HepG2 (cell line): ENCODE results near the gene GBE1. TPM values are rescaled to one million over a fixed set of nuclear protein-coding genes. Genes with fewer than 3 reads are reported as not detected.

ENCODE experiments used
- ATAC-seq: fragments of 200-7000 bp; cut with Tn5 transposase; 3 replicates; pipeline ENCODE4 v1.9.1; 2020; ENCODE audit warnings: mild to moderate bottlenecking, moderate library complexity
- BruUV-seq: library from RNA; stranded (reverse); fragments of 400-500 nt; replicated peaks from 2 replicates; lab custom pipeline; 2021; lab: Mats Ljungman, UMichigan
- CTCF ChIA-PET: fragments of 300-600 bp; formaldehyde crosslinking; extraction: SDS; loops from one replicate; lab custom pipeline; 2021; ENCODE audit warnings: low total read pairs, inconsistent platforms, low intra/inter-chr PET ratio; lab: Yijun Ruan, JAX
- POLR2A ChIA-PET: fragments of 350-600 bp; sonication (Branson Sonifier 250); formaldehyde crosslinking; loops from one replicate; lab custom pipeline; 2020; ENCODE audit warnings: antibody characterized with exemption, inconsistent platforms; lab: Yijun Ruan, JAX
- DNase-seq: peaks from one replicate; pipeline ENCODE4 v3.0.0-alpha.2; 2015; ENCODE audit warnings: low spot score
- FAIRE-seq: peaks from 3 replicates; lab custom pipeline; 2011; peaks lifted over from hg19 to GRCh38; lab: Jason Lieb, UNC
- H2AFZ ChIP-seq: one replicate; pipeline ENCODE4 v1.6.1; 2011; ENCODE audit warnings: low read length, inconsistent platforms
- H3K27ac ChIP-seq: fragments of 300-600 bp; 3 replicates; pipeline ENCODE4 v1.8.0; 2011; ENCODE audit warnings: mixed run types, mild to moderate bottlenecking, mixed read lengths, low read length, inconsistent platforms; ENCODE audit not compliant: insufficient read depth; ENCODE audit errors: extremely low read length
- H3K27me3 ChIP-seq, 2 experiments: fragments of 200-600 bp in 1 of 2; 2 replicates in 1 of 2; 3 replicates in 1 of 2; pipeline versions ENCODE4 v1.6.0 to v1.8.0; 2011; ENCODE audit warnings: low read length in 2 of 2, mild to moderate bottlenecking in 2 of 2, moderate library complexity in 2 of 2, inconsistent platforms in 1 of 2; ENCODE audit not compliant: insufficient read depth in 2 of 2, control insufficient read depth in 1 of 2
- H3K36me3 ChIP-seq, 2 experiments: fragments of 200-600 bp in 1 of 2; replicated peaks in 1 of 2; 2 replicates in 1 of 2; 3 replicates in 1 of 2; pipeline versions ENCODE4 v1.5.1 to v1.8.0; 2011; ENCODE audit warnings: low read length in 2 of 2, inconsistent platforms in 1 of 2; ENCODE audit not compliant: insufficient read depth in 2 of 2, control insufficient read depth in 1 of 2
- H3K4me1 ChIP-seq: 2 replicates; pipeline ENCODE4 v1.5.1; 2012; ENCODE audit warnings: low read length, inconsistent platforms; ENCODE audit not compliant: insufficient read depth
- H3K4me2 ChIP-seq: 2 replicates; pipeline ENCODE4 v1.6.0; 2011; ENCODE audit warnings: low read depth, low read length, inconsistent platforms
- H3K4me3 ChIP-seq, 3 experiments: fragments of 200-600 bp in 1 of 3; sonication (generic), shearing (Covaris generic) in 1 of 3; replicated peaks in 1 of 3; 2 replicates each; pipeline ENCODE4 v1.5.1; 2011 to 2016; ENCODE audit warnings: low read length in 3 of 3, inconsistent platforms in 2 of 3, low read depth in 2 of 3, mild to moderate bottlenecking in 2 of 3, control low read depth in 1 of 3, mixed read lengths in 1 of 3; ENCODE audit not compliant: insufficient read depth in 1 of 3
- H3K79me2 ChIP-seq: one replicate; pipeline ENCODE4 v1.6.1; 2011; ENCODE audit warnings: low read length, inconsistent platforms; ENCODE audit not compliant: insufficient read depth
- H3K9ac ChIP-seq: 2 replicates; pipeline ENCODE4 v1.6.0; 2011; ENCODE audit warnings: mild to moderate bottlenecking, low read depth, low read length, inconsistent platforms; ENCODE audit not compliant: insufficient read depth
- H3K9me3 ChIP-seq: 2 replicates; pipeline ENCODE4 v1.5.1; 2012; ENCODE audit warnings: mild to moderate bottlenecking, low read length
- H4K20me1 ChIP-seq: 2 replicates; pipeline ENCODE4 v1.6.0; 2011; ENCODE audit warnings: inconsistent platforms, mild to moderate bottlenecking, low read length, moderate library complexity; ENCODE audit not compliant: insufficient read depth
- HMGXB3 ChIP-seq: sonication (generic); formaldehyde crosslinking; IDR thresholded peaks from 2 replicates; pipeline ENCODE4 v1.4.0; 2020; ENCODE audit warnings: missing genetic modification reagents, borderline replicate concordance
- ZMYM4 ChIP-seq: sonication (generic); formaldehyde crosslinking; IDR thresholded peaks from 2 replicates; pipeline ENCODE4 v1.8.1; 2023; ENCODE audit warnings: mild to moderate bottlenecking, missing genetic modification reagents
- ZNF207 ChIP-seq: fragments of 450-650 bp; IDR thresholded peaks from 2 replicates; pipeline ENCODE4 v1.6.1; 2016; ENCODE audit warnings: antibody characterized with exemption, borderline replicate concordance
- ZNF282 ChIP-seq: fragments of 450-650 bp; IDR thresholded peaks from 2 replicates; pipeline ENCODE4 v1.6.1; 2018; ENCODE audit not compliant: partially characterized antibody
- ZNF30 ChIP-seq: sonication (generic); formaldehyde crosslinking; IDR thresholded peaks from 2 replicates; pipeline ENCODE4 v1.5.0; 2020; ENCODE audit warnings: mild to moderate bottlenecking, missing genetic modification reagents
- ZNF740 ChIP-seq: sonication (generic); formaldehyde crosslinking; IDR thresholded peaks from 2 replicates; pipeline ENCODE4 v1.4.0; 2020; ENCODE audit warnings: missing genetic modification reagents
- ZNF747 ChIP-seq: sonication (generic); formaldehyde crosslinking; IDR thresholded peaks from 2 replicates; pipeline ENCODE4 v1.8.1; 2023; ENCODE audit warnings: missing genetic modification reagents, mild to moderate bottlenecking, borderline replicate concordance
- ZNF768 ChIP-seq: sonication (generic); formaldehyde crosslinking; IDR thresholded peaks from 2 replicates; pipeline ENCODE4 v1.4.0; 2020; ENCODE audit warnings: missing genetic modification reagents
- WGBS: methylation state at CpG from one replicate; pipeline ENCODE4 v1.1.6; 2017; ENCODE audit warnings: low lambda C conversion rate; 5-methylcytosine and 5-hydroxymethylcytosine counted together
- in situ Hi-C: cut with HindIII; loops from 2 replicates; pipeline ENCODE4 v1.10.0; 2017; ENCODE audit warnings: low pct_unique_long_range_greater_than_20kb; ENCODE audit not compliant: extremely low pct_ligation_motif_present
- intact Hi-C: fragments of 100-400 bp; cut with micrococcal nuclease; formaldehyde crosslinking; loops from one replicate; pipeline ENCODE4 v1.10.0; 2022; ENCODE audit not compliant: unreplicated experiment
- polyA plus RNA-seq, 8 experiments: library from polyadenylated mRNA; depleted of rRNA in 3 of 8; stranded (reverse) in 7 of 8; unstranded in 1 of 8; fragments of >200 nt; fragmentation: Illumina TruSeq in 4 of 8; extraction: Trizol in 4 of 8; gene quantifications; 2 replicates each; pipeline versions ENCODE4 v1.2.1 to v1.2.3, GENCODE V29; 2011 to 2016; ENCODE audit warnings: low read depth in 4 of 8, missing spikeins in 1 of 8, mixed read lengths in 1 of 8; ENCODE audit not compliant: insufficient read depth in 1 of 8
- total RNA-seq, 5 experiments: library from RNA; depleted of rRNA; stranded (reverse); fragments of >200 nt; fragmentation: Illumina TruSeq; extraction: Trizol; gene quantifications; 2 replicates each; pipeline ENCODE4 v1.2.3, GENCODE V29; 2016; ENCODE audit warnings: low read depth in 1 of 5

GBE1 gene
- total and polyA plus RNA-seq, 2 of the 13 experiments (the other 11 are each of a cell fraction or from before 2014, with no cell fraction given) = 22.9 to 36.1 TPM

- TF ChIP-seq HMGXB3 (CRISPR knock-in tag) (no peak), ZMYM4 (no peak)
These were observed 18.9 kb downstream of the GBE1 start (continued) for GRCh38 chr3:81742581-81742980.

GRCh38 chr3:81741216-81741615, 20.2 kb downstream of the GBE1 start:
- no peak for TF ChIP-seq ZNF30 (CRISPR knock-in tag)
- no peak for TF ChIP-seq ZNF747 (CRISPR knock-in tag)
- TF ChIP-seq ZNF768 (CRISPR knock-in tag) = no peak
- no peak for TF ChIP-seq ZNF207
- TF ChIP-seq ZNF282 = no peak
- TF ChIP-seq ZNF740 (CRISPR knock-in tag) = no peak
- in situ Hi-C loops = no loop called here
- Histone ChIP-seq H3K27me3 (no peaks in the 10 kb centered on the region), H4K20me1 (0 out of 2 replicates have a peak, but pooled peaks cover 4% of the 10 kb centered on the region), H3K9ac (no peak overlapping the region), H3K79me2 (peaks cover 24% of the 10 kb centered on the region), H3K4me1 (peaks cover 16% of the 10 kb centered on the region), H3K4me3 (no peak overlapping the region), H3K27ac (no peak overlapping the region), H3K36me3 (no peaks in the 10 kb centered on the region; a peak in 1 of 5 replicates), H2AFZ (no peak overlapping the region), H3K9me3 (no peaks in the 10 kb centered on the region), H3K4me2 (no peak overlapping the region)
- ATAC-seq (no peak), DNase-seq (no peak), FAIRE-seq (no peak)
- intact Hi-C loops = no loop called here
- CTCF ChIA-PET = no interaction called here
- WGBS = 86% methylated on average over 1 of the region's 1 CpG
- no TSS peak for BruUV-seq
- POLR2A ChIA-PET = no interaction called here
